HG02642 (cell line): ENCODE results near the gene CAPN15.

Source experiments
- ATAC-seq: cut with Tn5 transposase; IDR thresholded peaks from one replicate; pipeline ENCODE4 v1.9.1; 2021; ENCODE audit warnings: mild to moderate bottlenecking; ENCODE audit not compliant: unreplicated experiment, poor library complexity

The CAPN15 gene

DNA sequence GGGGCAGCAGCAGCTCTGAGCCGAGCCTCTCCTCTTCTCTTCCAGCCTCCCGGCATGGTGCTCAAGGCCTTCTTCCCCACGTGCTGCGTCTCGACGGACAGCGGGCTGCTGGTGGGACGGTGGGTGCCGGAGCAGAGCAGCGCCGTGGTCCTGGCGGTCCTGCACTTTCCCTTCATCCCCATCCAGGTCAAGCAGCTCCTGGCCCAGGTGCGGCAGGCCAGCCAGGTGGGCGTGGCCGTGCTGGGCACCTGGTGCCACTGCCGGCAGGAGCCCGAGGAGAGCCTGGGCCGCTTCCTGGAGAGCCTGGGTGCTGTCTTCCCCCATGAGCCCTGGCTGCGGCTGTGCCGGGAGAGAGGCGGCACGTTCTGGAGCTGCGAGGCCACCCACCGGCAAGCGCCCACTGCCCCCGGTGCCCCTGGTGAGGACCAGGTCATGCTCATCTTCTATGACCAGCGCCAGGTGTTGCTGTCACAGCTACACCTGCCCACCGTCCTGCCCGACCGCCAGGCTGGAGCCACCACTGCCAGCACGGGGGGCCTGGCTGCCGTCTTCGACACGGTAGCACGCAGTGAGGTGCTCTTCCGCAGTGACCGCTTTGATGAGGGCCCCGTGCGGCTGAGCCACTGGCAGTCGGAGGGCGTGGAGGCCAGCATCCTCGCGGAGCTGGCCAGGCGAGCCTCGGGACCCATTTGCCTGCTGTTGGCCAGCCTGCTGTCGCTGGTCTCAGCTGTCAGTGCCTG is 46.7 kb downstream of the CAPN15 start:
- no peak for ATAC-seq

DNA sequence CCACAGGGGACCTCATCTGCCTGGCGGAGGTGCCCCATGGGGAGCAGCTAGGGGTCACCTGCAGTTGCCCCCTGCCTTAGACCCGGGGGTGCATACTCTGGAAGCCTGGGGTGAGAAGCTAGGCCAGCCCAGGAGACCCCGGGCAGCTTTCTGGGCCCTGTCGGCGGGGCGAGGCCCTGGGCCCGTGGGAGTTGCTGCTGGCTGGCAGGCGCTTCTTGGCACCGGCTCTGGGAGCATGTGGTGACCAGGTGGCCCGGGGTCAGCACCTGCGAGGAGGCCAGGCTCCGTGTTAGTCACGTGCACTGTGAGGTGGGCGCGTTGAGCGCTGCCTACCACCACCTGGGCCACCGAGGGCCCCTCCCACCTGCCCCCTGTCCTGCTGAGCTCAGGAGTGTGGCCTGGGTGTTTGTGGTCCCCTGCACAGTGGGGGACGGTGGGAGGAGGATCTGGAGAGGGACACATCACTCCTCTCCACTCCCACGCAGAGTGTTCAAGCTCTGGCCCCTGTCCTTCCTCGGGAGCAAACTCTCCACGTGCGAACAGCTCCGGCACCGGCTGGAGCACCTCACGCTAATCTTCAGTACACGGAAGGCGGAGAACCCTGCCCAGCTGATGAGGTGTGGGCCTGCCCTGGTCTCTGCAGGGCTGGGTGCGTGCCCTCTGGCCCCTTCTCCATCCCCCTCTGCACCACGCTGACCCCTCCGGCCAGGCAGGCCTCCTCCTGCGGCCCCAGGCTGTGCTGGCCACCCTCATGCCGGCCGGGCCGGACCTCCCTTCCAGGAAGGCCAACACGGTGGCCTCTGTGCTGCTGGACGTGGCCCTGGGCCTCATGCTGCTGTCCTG is 48.1 kb downstream of the CAPN15 start:
- ATAC-seq = no peak

DNA sequence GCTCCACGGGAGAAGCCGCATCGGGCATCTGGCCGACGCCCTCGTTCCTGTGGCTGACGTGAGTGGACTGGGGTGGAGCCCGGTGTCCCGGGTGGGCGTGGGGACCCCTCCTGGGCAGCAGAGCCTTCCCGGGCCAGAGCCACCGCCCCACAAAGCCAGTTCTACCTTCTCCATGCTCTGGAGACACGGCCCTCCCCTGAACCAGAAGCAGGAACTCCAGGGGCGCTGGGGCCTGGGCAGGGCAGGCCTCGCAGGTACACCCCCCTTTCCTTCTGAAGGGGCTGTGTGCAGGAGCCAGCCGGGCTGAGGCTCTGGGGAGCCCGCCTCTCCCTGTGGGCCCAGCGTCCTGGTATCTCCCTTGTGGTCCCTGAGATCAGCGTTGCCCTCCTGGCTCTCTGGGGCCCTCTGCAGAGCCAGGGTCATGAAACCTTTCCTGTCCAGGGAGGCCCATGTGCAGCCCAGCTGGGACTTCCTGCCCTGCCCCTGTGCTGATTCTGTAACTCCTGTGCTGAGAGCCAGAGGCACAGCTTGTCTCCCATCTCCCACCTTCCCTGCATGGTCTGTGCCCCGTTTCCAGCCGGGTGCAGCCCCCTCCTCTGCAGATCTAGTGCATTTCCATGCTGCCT is 48.8 kb downstream of the CAPN15 start:
- no peak for ATAC-seq

DNA sequence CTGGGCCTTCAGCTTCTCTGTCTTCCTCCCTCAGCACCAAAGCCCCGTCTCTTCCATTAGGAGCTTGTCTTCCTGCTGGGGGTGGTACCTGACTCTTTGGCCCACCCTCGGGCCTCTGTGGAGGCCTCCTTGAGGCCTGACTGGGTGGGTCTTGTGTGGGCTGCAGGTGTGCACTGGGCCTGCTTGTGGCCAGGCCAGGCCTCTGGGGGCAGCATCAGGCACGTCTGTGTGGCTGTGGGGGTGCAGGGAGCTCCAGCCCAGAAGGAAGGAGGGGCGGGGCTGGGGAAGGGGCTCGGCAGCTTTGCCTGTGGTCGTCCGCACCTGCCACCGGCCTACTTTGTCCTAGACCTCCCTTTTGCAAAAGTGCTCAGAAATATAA is 49.3 kb downstream of the CAPN15 start:
- ATAC-seq = no peak

DNA sequence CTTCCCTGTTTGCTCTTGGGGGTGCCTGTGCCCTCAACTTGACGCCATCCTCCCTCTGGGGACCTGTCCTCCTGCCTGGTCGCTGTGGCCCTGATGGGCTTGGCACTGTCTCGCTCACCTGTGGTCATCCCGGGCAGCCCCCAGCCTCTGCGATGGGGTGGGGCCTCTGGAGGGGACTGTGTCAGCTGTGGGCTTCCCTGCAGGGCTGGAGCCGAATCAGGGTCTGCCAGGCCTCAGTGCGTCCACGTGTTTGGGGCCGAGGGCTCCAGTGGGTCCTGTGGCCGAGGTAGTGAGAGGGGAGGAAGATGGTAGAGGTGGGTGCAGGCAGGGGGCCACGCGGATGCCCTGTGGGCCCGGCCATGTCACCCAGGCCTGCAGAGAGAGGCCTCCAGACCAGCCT is 50.3 kb downstream of the CAPN15 start:
- ATAC-seq = no peak

DNA sequence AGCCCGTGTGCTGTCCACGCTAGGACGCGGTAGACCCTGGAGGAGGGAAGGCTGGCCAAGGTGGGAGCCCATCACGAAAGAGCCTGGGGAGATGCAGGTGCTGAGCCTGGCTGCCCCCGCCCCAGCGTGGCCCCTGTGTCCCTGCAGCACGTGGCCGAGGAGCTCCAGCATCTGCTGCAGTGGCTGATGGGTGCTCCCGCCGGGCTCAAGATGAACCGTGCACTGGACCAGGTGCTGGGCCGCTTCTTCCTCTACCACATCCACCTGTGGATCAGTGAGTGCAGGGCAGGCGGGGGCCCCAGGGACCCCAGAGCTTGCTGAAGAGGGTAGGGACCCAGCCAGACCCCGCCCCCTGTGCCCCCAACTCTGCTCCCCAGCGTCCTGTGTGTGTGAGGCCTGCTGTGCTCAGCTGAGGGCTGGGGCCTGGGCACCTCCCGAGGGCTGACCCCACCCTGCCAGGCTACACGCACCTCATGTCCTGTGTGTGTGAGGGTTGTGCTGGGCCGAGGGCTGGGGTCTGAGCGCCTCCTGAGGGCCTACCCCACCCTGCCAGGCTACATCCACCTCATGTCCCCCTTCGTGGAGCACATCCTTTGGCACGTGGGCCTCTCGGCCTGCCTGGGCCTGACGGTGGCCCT is 50.8 kb downstream of the CAPN15 start:
- ATAC-seq = no peak

DNA sequence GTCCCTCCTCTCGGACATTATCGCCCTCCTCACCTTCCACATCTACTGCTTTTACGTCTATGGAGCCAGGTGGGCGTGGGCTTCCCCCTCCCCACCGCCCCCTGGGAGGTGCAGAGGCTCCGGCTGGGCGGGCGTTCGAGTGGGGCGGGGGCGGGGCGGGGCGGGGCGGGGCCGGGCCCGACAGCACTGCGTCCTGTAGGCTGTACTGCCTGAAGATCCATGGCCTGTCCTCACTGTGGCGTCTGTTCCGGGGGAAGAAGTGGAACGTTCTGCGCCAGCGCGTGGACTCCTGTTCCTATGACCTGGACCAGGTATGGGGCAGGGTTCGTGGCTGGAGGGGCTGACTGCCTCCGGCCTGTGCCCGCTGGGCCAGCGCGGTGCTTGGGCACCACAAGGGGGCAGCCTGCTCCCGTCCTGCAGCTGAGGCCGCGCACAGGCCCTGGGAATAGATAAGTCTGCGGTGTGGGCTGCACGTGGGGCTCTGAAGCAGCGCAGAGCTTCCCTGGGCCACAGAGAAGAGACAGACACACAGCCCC is 51.4 kb downstream of the CAPN15 start:
- ATAC-seq = peak; percentile 44

DNA sequence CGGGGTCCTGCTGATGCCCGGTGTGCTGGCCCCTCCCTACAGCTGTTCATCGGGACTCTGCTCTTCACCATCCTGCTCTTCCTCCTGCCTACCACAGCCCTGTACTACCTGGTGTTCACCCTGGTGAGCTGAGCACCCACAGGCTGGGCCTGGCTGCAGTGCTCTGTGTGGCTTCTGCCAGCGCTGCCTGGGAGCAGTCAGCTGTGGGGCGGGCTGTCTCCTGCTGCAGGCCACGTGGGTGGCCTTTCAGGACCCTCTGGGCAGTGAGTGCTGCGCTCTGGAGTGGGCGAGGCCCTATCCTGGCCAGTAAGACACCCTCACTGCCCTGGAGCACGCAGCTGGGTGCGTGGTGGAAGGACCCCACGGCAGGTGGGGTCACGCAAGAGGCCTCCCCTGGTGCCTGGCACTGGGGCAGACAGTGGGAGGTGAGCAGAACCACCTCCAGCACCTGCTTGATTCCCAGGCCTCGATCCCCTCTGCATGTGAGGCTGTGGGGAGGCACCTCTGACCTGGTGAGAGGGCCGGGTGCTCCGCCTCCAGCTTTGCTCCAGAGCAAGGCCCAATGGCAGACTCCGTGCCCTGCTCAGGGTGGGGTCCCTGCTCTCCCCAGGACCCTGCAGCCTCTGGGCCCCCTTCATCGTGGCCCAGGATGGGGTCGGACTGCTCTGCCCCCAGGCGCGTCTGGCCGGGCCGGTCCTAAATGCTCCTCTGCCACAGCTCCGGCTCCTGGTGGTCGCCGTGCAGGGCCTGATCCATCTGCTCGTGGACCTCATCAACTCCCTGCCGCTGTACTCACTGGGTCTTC is 52.8 kb downstream of the CAPN15 start:
- no peak for ATAC-seq

DNA sequence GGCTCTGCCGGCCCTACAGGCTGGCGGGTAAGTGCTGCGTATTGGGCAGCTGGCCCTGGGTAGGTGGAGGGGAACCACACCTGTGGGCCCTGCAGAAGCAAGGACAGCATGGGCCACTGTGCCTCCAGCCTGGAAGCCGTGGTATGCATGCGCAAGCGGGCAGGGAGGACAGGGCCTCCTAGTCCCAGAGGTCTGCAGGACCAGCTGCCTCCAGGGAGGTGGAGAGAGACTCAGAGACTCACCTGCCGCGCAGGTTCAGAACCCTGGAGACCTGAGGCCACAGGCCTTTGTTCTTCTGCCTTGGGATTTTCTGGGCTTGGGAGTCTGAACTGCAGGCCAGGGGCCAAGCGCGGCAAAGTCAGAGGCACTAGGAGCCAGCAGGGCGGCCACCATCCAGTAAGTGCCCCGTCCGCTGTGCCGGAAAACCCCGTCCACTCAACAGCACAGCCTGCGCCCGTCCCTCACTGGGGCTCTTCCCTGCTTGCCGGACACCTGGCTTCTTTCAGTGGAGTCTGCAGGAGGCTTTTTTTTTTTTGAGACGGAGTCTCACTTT is 53.5 kb downstream of the CAPN15 start:
- no peak for ATAC-seq

DNA sequence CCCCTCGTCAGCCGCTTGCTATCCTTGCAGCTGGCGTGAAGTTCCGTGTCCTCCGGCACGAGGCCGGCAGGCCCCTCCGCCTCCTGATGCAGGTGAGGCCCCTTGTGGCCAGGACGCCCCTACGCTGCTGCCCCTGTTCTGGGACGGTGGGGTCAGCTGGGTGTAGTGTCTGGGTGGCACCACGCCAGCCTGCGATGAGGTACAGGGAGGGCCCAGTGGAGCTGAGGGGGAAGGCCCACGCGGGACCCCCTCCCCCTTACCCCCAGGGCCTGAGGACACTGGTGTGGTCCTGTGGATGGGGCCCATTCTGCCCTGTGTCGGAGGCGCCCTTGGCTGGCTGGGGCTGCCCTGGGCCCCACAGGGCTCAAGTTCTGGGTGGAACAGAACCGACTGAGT is 54.7 kb downstream of the CAPN15 start:
- no peak for ATAC-seq

DNA sequence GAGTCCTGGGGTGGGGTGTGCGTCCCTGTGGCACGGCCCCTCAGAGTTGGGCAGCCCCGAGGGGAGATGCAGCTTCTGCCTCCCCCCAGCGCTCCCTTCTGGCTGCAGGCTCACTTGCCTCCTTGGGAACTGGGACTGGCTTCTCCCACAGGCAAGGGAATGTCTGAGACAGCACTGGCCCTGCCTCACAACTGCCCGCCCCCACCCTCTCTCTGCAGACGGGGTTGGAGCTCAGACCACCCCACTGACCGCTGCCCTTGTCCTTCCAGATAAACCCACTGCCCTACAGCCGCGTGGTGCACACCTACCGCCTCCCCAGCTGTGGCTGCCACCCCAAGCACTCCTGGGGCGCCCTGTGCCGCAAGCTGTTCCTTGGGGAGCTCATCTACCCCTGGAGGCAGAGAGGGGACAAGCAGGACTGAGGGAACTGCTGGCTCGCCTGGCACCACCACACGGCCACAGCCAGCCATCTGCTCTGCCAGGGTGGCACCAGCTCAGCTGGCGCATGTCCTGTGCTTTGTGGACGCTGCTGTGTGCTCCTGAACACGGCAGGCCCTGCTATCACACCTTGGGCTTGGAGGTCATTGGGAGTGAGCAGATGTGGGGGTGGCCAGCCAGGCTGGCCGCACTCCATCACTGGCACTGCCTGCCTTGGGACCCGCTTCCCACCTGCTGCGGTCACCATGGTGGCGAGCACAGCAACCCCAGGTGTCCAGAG is 55.3 kb downstream of the CAPN15 start:
- no peak for ATAC-seq

DNA sequence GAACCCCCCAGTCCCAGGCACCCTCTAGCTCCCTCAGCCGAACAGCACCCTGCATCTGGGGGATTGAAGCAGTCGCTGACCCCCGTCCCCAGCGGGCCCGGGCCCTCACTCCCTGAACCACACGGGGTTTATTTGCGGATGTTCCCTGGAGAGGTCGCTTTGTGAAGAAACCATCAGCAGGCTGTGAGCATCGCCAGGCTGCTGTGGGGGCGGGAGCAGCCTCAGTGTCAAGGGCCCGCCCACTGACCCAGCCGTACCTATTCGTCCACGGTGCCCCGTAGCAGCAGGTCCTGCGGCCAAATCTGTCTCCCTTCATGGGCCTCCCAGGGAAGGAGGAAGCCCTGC is 55.9 kb downstream of the CAPN15 start:
- no peak for ATAC-seq

DNA sequence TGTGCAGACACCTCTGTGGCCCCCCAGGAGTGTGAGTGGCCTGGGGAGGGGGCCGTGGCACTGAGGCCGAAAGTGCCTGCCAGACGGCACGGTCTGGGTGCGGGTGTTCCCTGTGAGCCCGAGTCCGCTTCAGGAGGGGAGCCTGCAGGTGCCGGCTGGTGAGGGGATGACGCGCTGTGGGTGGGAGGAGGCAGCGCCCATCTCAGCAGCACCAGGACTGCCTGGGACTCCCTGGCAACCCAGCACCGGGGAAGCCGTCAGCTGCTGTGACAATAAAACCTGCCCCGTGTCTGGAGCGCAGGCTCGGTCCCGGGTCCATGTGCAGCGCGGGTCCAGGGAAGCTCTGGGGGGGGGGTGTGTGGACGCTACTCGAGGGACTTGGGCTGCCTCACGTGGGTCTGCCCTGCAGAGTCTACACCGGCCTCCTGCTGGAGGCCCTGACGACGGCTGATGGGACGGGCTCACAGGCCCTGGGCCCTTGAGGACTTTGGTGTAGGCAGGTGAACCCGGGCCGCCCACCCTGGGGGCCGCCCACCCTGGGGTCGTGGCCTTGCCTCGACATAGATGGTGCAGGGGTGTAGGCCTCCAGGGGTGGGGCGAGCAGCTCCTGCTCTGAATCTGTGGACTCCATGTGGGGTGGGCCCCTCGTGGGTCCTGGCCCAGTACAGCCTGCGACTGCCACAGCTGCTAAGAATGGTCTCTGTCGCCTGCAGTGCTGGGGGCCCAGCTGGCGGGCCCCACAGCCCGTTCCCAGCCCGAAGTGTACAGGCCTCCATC is 56.5 kb downstream of the CAPN15 start:
- ATAC-seq = no peak

DNA sequence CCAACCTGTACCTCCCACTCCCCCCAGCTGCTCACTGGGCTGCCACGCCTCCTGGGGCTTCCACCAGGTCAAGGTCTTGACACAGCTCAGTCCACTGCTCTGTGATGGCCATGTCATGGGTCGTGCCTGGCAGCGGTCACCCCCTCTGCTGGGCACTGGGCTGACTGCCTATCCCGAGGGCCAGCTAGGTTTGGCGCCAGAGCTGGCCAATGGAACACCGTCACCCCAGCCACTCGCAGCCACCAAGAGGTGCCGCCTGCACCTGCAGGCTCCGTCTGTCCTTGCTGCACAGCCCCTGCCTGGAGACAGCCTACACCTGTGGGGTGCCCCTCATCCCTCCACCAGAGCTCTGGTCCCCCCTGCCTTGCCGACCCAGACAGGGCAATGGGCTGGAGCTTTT is 57.8 kb downstream of the CAPN15 start:
- ATAC-seq = no peak

DNA sequence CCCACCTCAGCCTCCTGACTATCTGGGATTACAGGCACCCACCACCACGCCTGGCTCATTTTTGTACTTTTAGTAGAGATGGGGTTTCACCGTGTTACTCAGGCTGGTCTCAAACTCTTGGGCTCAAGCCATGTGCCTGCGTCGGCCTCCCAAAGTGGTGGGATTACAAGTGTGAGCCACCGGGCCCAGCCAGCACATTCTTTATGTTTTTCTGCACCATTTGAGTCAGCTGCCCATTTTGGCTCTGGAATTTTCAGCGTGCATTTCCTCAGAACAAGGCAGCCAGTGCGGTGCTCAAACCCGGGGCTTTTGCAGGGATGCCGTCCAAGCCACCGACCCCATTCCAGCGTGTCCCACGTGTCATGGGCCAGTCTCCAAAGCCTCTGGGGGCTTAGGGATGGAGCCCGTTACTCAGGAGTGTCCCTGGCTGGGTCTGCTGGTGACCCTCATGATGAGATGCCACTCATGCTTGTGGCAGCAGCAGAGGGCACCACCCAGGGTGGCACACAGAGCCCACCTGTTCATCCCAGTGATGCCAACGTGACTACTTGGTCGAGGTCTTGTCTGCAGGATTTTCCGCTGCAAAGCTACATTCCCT is 58.6 kb downstream of the CAPN15 start:
- no peak for ATAC-seq

DNA sequence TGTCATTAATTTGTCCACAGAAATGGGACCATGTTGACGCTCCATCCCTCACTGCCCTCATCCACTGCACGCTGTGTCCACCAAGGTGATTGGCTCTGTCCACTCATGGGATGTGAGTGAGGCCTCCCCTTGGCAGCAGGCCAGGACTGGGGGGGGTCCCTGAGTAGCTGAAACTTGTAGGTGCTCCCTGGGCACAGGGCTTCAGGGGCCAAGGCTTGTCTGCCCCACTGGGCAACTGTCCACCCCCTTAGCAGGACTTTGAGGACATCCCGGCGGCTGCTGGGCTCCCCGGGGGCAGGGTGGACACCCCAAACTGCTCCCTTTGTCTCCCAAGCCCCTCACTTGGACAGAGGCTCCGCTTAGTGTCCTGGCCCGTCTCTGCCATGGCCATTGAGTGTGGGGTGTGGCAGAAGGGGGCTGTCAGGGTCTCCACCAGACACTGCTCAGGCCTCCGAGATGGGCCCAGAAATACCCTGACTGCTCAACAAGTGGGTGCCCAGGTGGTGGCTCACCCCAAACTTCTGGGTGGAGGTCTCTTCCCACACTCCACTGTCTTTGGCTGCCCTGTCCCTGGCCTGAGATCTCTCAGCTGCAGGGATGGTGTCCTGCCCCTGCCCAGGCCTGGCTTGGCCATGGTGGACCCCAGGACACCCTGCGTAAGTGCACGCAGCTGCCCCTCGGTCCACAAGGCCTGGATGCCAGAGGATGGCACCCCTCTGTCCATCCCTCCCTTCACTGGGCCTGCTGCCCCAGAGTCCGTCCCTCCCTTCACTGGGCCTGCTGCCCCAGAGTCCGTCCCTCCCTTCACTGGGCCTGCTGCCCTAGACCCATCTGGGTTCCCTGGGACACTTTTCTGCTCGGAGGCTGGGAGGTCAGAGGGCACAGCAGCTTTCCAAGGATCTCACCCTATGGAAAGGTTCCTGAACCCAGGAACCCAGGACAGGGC is 59.4 kb downstream of the CAPN15 start:
- ATAC-seq = no peak

DNA sequence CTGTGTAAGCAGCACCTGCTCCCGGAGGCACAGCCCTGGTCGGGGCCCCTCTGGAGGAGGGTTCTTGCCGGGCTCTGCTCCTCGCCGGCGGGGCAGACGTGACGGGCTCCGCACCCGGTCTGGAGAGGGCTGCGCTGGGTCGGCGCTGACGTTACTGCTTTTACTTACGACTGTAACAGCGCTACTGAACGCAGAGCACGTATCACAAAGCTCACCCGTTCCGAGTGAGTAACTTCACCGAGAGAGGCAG is 61.1 kb downstream of the CAPN15 start:
- peak; percentile 12 for ATAC-seq
